GM11168 (cell line): ENCODE measurements around the gene VSTM2B.

ENCODE experiments used
- in situ Hi-C: fragments of 300-500 bp; cut with MboI; formaldehyde crosslinking; loops from one replicate; pipeline ENCODE4 v1.12.0; 2022; ENCODE audit warnings: low sequenced_read_pairs; ENCODE audit not compliant: unreplicated experiment

Gene VSTM2B

GRCh38 chr19:29562299-29563297 lies 36.8 kb downstream of the VSTM2B start:
- in situ Hi-C loops, result no loop called here

GRCh38 chr19:29563486-29564101 lies 37.8 kb downstream of the VSTM2B start:
- in situ Hi-C loops, result no loop called here

GRCh38 chr19:29564574-29565005 lies 38.8 kb downstream of the VSTM2B start:
- in situ Hi-C loops, result no loop called here

- in situ Hi-C loops, result no loop called here
These were observed 39.4 kb downstream of the VSTM2B start for GRCh38 chr19:29565171-29565570.

- in situ Hi-C loops, result no loop called here
These were observed 40.8 kb downstream of the VSTM2B start for GRCh38 chr19:29566496-29567054.

- in situ Hi-C loops, result no loop called here
These were observed 41.6 kb downstream of the VSTM2B start for GRCh38 chr19:29567366-29567915.

- in situ Hi-C loops, result no loop called here
These were observed 42.5 kb downstream of the VSTM2B start for GRCh38 chr19:29568036-29569025.

GRCh38 chr19:29569038-29569911 lies 43.5 kb downstream of the VSTM2B start:
- in situ Hi-C loops, result no loop called here

GRCh38 chr19:29571181-29571580 lies 45.4 kb downstream of the VSTM2B start:
- in situ Hi-C loops, result no loop called here

- in situ Hi-C loops, result no loop called here
These were observed 47.7 kb downstream of the VSTM2B start for GRCh38 chr19:29573486-29573885.

- in situ Hi-C loops, result no loop called here
These were observed 48.7 kb downstream of the VSTM2B start for GRCh38 chr19:29574510-29574909.

GRCh38 chr19:29576046-29576606 lies 50.3 kb downstream of the VSTM2B start:
- in situ Hi-C loops, result no loop called here

GRCh38 chr19:29576761-29577648 lies 51.2 kb downstream of the VSTM2B start:
- in situ Hi-C loops, result no loop called here

- in situ Hi-C loops, result no loop called here
These were observed 51.8 kb downstream of the VSTM2B start for GRCh38 chr19:29577649-29577963.

- in situ Hi-C loops, result no loop called here
These were observed 52.6 kb downstream of the VSTM2B start for GRCh38 chr19:29578349-29578748.

- in situ Hi-C loops, result no loop called here
These were observed 53.6 kb downstream of the VSTM2B start for GRCh38 chr19:29579308-29579910.

- in situ Hi-C loops, result no loop called here
These were observed 55.6 kb downstream of the VSTM2B start for GRCh38 chr19:29581398-29581797.
